GM10248 (cell line): ENCODE results near the gene FLYWCH1.
A peak's percentile ranks its signal among the peaks of the same experiment; 100 is the strongest.

ENCODE experiments used
- CTCF ChIA-PET: fragments of 300-600 bp; sonication (Branson Sonifier 250); formaldehyde crosslinking; extraction: SDS; loops from one replicate; lab custom pipeline; 2021; ENCODE audit warnings: antibody characterized with exemption; lab: Yijun Ruan, JAX
- POLR2A ChIA-PET: fragments of 350-650 bp; sonication (Branson Sonifier 250); formaldehyde crosslinking; extraction: SDS; loops from one replicate; lab custom pipeline; 2020; ENCODE audit warnings: antibody characterized with exemption; lab: Yijun Ruan, JAX
- DNase-seq: peaks from one replicate; pipeline ENCODE4 v3.0.0; 2012; ENCODE audit errors: extremely low spot score
- TF ChIP-seq, protein P1 (sequence below): IDR thresholded peaks from 2 replicates; pipeline ENCODE4 v1.5.1; 2012; ENCODE audit warnings: mild to moderate bottlenecking, low read depth; ENCODE audit errors: extremely low read depth, missing control alignments, control extremely low read depth

FLYWCH1 gene

GRCh38 chr16:2977440-2977839, 65.7 kb downstream of the FLYWCH1 start:
- DNase-seq, result no peak

GRCh38 chr16:2979669-2980226, 68.0 kb downstream of the FLYWCH1 start:
- CTCF ChIA-PET, result interaction anchor here (1.5 to 2.9 kb wide), 3 partner anchors 9 to 18 kb away, joined by 7 to 13 read pairs (median 9); partner anchors contain the start of gene PAQR4
- TF ChIP-seq, protein P1, sequence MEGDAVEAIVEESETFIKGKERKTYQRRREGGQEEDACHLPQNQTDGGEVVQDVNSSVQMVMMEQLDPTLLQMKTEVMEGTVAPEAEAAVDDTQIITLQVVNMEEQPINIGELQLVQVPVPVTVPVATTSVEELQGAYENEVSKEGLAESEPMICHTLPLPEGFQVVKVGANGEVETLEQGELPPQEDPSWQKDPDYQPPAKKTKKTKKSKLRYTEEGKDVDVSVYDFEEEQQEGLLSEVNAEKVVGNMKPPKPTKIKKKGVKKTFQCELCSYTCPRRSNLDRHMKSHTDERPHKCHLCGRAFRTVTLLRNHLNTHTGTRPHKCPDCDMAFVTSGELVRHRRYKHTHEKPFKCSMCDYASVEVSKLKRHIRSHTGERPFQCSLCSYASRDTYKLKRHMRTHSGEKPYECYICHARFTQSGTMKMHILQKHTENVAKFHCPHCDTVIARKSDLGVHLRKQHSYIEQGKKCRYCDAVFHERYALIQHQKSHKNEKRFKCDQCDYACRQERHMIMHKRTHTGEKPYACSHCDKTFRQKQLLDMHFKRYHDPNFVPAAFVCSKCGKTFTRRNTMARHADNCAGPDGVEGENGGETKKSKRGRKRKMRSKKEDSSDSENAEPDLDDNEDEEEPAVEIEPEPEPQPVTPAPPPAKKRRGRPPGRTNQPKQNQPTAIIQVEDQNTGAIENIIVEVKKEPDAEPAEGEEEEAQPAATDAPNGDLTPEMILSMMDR, result no peak
- POLR2A ChIA-PET, result no interaction called here
- no peak for DNase-seq

More at GRCh38 chr16:2977440-2977839, 65.7 kb downstream of the FLYWCH1 start:
- CTCF ChIA-PET, result interaction anchor here (0.7 to 2.9 kb wide), 7 partner anchors 8 to 109 kb away, joined by 3 to 13 read pairs (median 4); partner anchors contain the start of gene PAQR4
- POLR2A ChIA-PET, result no interaction called here
- TF ChIP-seq, protein P1, result no peak

GRCh38 chr16:2980227-2981176, 68.8 kb downstream of the FLYWCH1 start, which contains the start of gene PKMYT1:
Gene PKMYT1, minus strand, starts transcription at chr16:2980446. Its CDS starts 789 bp downstream, at chr16:2979657.
- CTCF ChIA-PET, result interaction anchor here (1.1 to 3.3 kb wide), 6 partner anchors 11 to 51 kb away, joined by 3 to 13 read pairs (median 6); partner anchors contain the start of gene PAQR4
- TF ChIP-seq, protein P1, result no peak
- DNase-seq, result peak; percentile 100
- POLR2A ChIA-PET, result interaction anchor here (0.5 to 1.0 kb wide), 2 partner anchors 10 to 15 kb away, joined by 3 to 6 read pairs; no protein-coding TSS in a partner anchor

DNA sequence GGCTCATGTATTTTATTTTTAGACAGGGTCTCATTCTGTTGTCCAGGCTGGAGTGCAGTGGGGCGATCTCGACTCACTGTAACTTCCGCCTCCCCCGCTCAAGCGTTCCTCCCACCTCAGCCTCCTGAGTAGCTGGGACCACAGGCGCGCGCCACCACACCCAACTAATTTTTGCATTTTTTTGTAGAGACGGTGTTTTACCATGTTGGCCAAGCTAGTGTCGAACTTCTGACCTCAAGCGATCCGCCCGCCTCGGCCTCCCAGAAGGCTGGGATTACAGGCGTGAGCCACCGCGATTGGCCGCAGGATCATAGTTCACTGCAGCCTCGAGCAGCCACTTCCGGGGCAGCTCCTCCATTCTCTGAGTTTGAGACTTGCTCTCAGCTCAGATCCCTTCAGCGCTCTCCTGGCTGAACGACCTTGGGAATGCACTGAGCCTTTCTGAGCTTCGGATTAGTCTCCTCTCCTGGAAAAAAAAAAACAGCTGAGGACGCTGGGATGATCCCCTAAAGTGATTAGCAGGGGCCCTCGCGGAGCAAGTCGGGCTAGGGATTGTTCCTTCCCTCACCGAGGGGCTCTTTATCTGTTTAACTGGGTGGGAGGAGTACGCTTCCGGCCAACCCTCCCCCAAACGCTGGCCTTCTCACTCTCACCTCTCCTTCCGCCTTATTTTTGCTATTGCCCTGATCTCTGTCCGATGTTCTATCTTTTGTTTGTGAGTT, 69.6 kb downstream of the FLYWCH1 start:
- DNase-seq, result no peak
- CTCF ChIA-PET, result interaction anchor here (1.1 to 3.3 kb wide), 6 partner anchors 12 to 50 kb away, joined by 3 to 13 read pairs (median 4); partner anchors contain the start of gene PAQR4
- POLR2A ChIA-PET, result interaction anchor here (1.0 kb wide), 1 partner anchor 11 kb away, joined by 3 read pairs; no protein-coding TSS in a partner anchor
- TF ChIP-seq, protein P1, result no peak

GRCh38 chr16:2981899-2982250, 70.1 kb downstream of the FLYWCH1 start:
- ChIA-PET CTCF (interaction anchor here (1.1 to 3.3 kb wide), 7 partner anchors 12 to 208 kb away, joined by 3 to 13 read pairs (median 4); partner anchors contain the start of gene PAQR4), POLR2A (no interaction called here)
- no peak for DNase-seq
- TF ChIP-seq, protein P1, result no peak
